Thyroid gland (tissue), 4 donors: ENCODE data around the gene ANKRD9. TPM values are rescaled to one million over a fixed set of nuclear protein-coding genes. Genes with fewer than 3 reads are reported as not detected.

Source experiments
- DNase-seq, 2 donors: peaks; one replicate each; pipeline ENCODE4 v3.0.0-alpha.2; 2019
- H3K27ac ChIP-seq, 3 donors: fragments of 200-600 bp; sonication (generic); 1 replicate in 2 of 3; 2 replicates in 1 of 3; pipeline ENCODE4 v1.5.1; 2016 to 2019; ENCODE audit warnings: mild to moderate bottlenecking in 1 of 3, moderate library complexity in 1 of 3
- H3K27me3 ChIP-seq: fragments of 200-600 bp; sonication (generic); one replicate; pipeline ENCODE4 v1.5.1; 2019
- H3K36me3 ChIP-seq, 2 donors: fragments of 200-600 bp; sonication (generic); one replicate each; pipeline ENCODE4 v1.5.1; 2016 to 2019
- H3K4me1 ChIP-seq, 2 donors: fragments of 200-600 bp; sonication (generic); one replicate each; pipeline ENCODE4 v1.5.1; 2017 to 2019
- H3K4me3 ChIP-seq, 3 donors: fragments of 200-600 bp; sonication (generic); replicated peaks in 1 of 3; 1 replicate in 2 of 3; 2 replicates in 1 of 3; pipeline ENCODE4 v1.5.1; 2016; ENCODE audit warnings: mild to moderate bottlenecking in 1 of 3
- H3K9me3 ChIP-seq: fragments of 200-600 bp; sonication (generic); one replicate; pipeline ENCODE4 v1.5.1; 2017
- CTCF ChIP-seq, 6 experiments: fragments of 200-600 bp in 3 of 6; fragments of 450-650 bp in 3 of 6; sonication (generic) in 3 of 6; IDR thresholded peaks; one replicate each; pipeline ENCODE4 v1.5.1; 2016 to 2019; ENCODE audit warnings: antibody characterized with exemption in 6 of 6, mild to moderate bottlenecking in 2 of 6, inconsistent platforms in 1 of 6, moderate library complexity in 1 of 6
- POLR2A ChIP-seq, 2 donors: fragments of 450-650 bp; IDR thresholded peaks; one replicate each; pipeline ENCODE4 v1.6.1; 2017; ENCODE audit warnings: antibody characterized with exemption in 2 of 2, mild to moderate bottlenecking in 2 of 2, moderate library complexity in 1 of 2
- WGBS, 2 donors: methylation state at CpG; one replicate each; pipeline ENCODE4 v1.1.5; 2017; 5-methylcytosine and 5-hydroxymethylcytosine counted together
- intact Hi-C: fragments of 100-400 bp; cut with DNase I; formaldehyde crosslinking; loops from one replicate; pipeline ENCODE4 v1.15.1; 2023
- total RNA-seq, 4 donors: library from RNA; depleted of rRNA; stranded (reverse); fragments of >200 nt; gene quantifications; one replicate each; pipeline ENCODE4 v1.2.3, GENCODE V29; 2016

The ANKRD9 gene
- total RNA-seq, 4 donors from 2014 or later = 36.4 to 62.8 (median 55.0) TPM

DNA sequence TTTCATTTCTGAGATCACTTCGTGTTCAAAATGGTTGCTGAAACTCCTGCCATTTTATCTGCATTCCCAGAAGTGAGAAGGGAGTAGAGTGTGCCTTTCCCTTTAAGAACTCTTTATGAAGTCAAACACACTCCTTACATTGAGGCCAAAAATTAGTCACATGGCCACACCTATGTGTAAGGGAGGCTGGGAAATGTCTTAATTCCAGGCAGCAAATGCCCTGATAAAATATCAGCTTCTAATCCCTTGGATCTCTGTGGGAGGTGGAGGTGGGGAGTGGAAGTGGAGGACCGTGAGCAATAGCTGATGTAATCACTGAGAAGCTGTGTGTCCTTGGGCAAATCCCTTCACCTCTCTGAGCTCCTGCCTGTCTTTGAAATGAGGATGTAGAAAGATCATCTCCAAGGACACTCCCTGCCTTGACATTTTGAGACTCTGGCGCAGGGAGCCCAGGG, 22.7 kb upstream of the ANKRD9 start:
- peaks cover 3 to 9% of the 10 kb centered on the region in 2 donors for H3K4me1 ChIP-seq
- H3K27ac ChIP-seq = no peak overlapping the region
- WGBS, 2 donors = 81 to 91% methylated on average over 3 of the region's 3 CpGs
- H3K4me3 ChIP-seq = no peak overlapping the region
- no peaks in the 10 kb centered on the region for H3K36me3 ChIP-seq
- TF ChIP-seq POLR2A (IDR thresholded peaks at IDR 0.05) (no peak), CTCF (IDR thresholded peaks at IDR 0.05) (no peak)
- intact Hi-C loops = no loop called here
- DNase-seq = no peak
- no peaks in the 10 kb centered on the region for H3K27me3 ChIP-seq
- H3K9me3 ChIP-seq = no peaks in the 10 kb centered on the region

- no peaks in the 10 kb centered on the region for H3K9me3 ChIP-seq
- H3K27ac ChIP-seq = peak overlapping the region in 2 of 3 donors; percentile 46 to 69
- peak in 1 of 2 donors; percentile 18 for DNase-seq
- TF ChIP-seq POLR2A (IDR thresholded peaks at IDR 0.05) = no peak
- no peak for TF ChIP-seq CTCF (IDR thresholded peaks at IDR 0.05)
- H3K4me1 ChIP-seq = peaks cover 3 to 9% of the 10 kb centered on the region in 2 donors
- H3K27me3 ChIP-seq = no peaks in the 10 kb centered on the region
- intact Hi-C loops = no loop called here
- no peak overlapping the region for H3K4me3 ChIP-seq
- WGBS, 2 donors = 24 to 37% methylated on average over 13 of the region's 13 CpGs
- H3K36me3 ChIP-seq = no peaks in the 10 kb centered on the region
These were observed 21.4 kb upstream of the ANKRD9 start for GRCh38 chr14:102530828-102531478.

DNA sequence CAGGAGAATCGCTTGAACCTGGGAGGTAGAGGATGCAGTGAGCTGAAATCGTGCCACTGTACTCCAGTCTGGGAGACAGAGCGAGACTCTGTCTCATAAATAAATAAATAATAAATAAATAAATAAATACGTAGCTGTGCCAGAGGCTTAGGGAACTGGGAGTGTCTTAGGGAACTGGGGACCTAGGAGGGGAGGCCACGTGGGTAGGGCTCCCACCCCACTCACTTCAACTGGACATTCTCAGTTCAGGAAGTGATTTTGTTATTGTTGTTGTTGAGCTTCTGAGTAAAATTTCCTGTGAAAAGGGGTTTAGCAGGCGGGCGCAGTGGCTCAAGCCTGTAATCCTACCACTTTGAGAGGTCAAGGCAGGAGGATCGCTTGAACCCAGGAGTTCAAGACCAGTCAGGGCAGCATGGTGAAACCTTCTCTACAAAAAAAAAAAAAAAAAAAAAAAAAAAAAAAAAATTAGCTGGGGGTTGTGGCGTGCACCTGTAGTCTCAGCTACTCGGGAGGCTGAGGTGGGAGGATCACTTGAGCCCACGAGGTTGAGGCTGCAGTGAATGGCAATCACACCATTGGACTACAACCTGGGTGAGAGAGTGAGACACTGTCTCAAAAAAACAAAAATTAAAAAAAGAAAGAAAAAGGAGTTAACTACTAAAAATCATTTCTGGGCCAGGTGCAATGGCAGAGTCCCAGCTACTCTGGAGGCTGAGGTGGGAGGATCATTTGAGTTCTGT, 19.0 kb upstream of the ANKRD9 start:
- H3K36me3 ChIP-seq = no peaks in the 10 kb centered on the region
- H3K27me3 ChIP-seq = no peaks in the 10 kb centered on the region
- no peaks in the 10 kb centered on the region for H3K9me3 ChIP-seq
- H3K27ac ChIP-seq = no peak overlapping the region
- intact Hi-C loops = no loop called here
- DNase-seq = no peak
- peaks cover 8 to 14% of the 10 kb centered on the region in 2 donors for H3K4me1 ChIP-seq
- no peak for TF ChIP-seq CTCF (IDR thresholded peaks at IDR 0.05)
- no peak overlapping the region for H3K4me3 ChIP-seq
- WGBS, 2 donors = 81 to 85% methylated on average over 11 of the region's 11 CpGs

- Histone ChIP-seq H3K4me1 (peaks cover 8 to 13% of the 10 kb centered on the region in 2 donors), H3K27me3 (no peaks in the 10 kb centered on the region), H3K4me3 (no peak overlapping the region), H3K27ac (no peak overlapping the region), H3K9me3 (no peaks in the 10 kb centered on the region), H3K36me3 (no peaks in the 10 kb centered on the region)
- DNase-seq = no peak
- TF ChIP-seq POLR2A (IDR thresholded peaks at IDR 0.05) (no peak), CTCF (IDR thresholded peaks at IDR 0.05) (no peak)
- intact Hi-C loops = no loop called here
- 85 to 87% methylated on average over 12 of the region's 12 CpGs for WGBS, 2 donors
These were observed 16.4 kb upstream of the ANKRD9 start for GRCh38 chr14:102525929-102526497.
